Measurements from ENCODE around the gene PDLIM1. TPM values are rescaled to one million over a fixed set of nuclear protein-coding genes. Genes with fewer than 3 reads are reported as not detected.

The PDLIM1 gene
- total and polyA plus RNA-seq, 9 of the 15 experiments (the other 6 are each of a cell fraction or from before 2014, with no cell fraction given) = 19.8 to 164 (median 39.1) TPM

DNA sequence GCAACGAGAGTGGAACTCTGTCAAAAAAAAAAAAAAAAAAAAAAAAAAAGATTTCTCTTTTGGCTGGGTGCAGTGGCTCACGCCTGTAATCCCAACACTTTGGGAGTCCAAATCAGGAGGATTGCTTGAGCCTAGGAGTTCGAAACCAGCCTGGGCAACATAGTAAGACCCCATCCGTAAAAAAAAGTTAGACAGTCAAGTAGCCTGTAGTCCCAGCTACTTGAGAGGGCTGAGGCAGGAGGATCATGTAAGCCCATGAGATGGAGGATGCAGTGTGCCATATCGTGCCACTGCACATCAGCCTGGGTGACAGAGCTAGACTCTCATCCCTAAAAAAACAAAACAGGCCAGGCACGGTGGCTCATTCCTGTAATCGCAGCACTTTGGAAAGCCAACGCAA lies 25.2 kb downstream of the PDLIM1 start (continued):
- TF ChIP-seq ETS1 (conservative IDR thresholded peaks at IDR 0.05; ENCODE audit: control insufficient read depth, low read depth, low read length) (no peak), HMG20B (CRISPR knock-in tag; IDR thresholded peaks at IDR 0.05) (no peak)

GRCh38 chr10:95264227-95265051 lies 26.4 kb downstream of the PDLIM1 start:
- Histone ChIP-seq H3K4me2 (ENCODE audit: insufficient read depth, low read length) (no peak overlapping the region), H3K9ac (ENCODE audit: insufficient read depth in 1 of 2, low read depth in 2 of 2, low read length in 2 of 2) (no peak overlapping the region), H2AFZ (ENCODE audit: low read depth, low read length) (no peak overlapping the region), H3K79me2 (ENCODE audit: control insufficient read depth, insufficient read depth, low read length) (0 out of 3 replicates have a peak, but pooled peaks cover 7% of the 10 kb centered on the region), H4K20me1 (replicated peaks; ENCODE audit: control insufficient read depth, insufficient read depth, low read length) (no peaks in the 10 kb centered on the region), H3K27ac (ENCODE audit: extremely low read depth, low read depth, low read length) (no peak overlapping the region; the same call in 2 of the 3 replicates), H3K9me1 (ENCODE audit: control insufficient read depth, insufficient read depth, low read length) (no peaks in the 10 kb centered on the region), H3K4me1 (replicated peaks in 1 of 2; ENCODE audit: control insufficient read depth in 2 of 2, insufficient read depth in 2 of 2, low read length in 2 of 2) (peaks cover 5 to 25% of the 10 kb centered on the region in 2 experiments; a peak in 4 of 5 replicates), H3K4me3 (no peak overlapping the region), H3K27me3 (ENCODE audit: control insufficient read depth in 2 of 2, insufficient read depth in 2 of 2, low read length in 2 of 2) (no peaks in the 10 kb centered on the region), H3K36me3 (ENCODE audit: control insufficient read depth, insufficient read depth, low read length) (peaks cover 77% of the 10 kb centered on the region; the same call in 2 of the 3 replicates), H3K9me3 (replicated peaks; ENCODE audit: control insufficient read depth, insufficient read depth, low read depth, low read length) (no peaks in the 10 kb centered on the region)
- intact Hi-C loops (cut with micrococcal nuclease) (no loop called here), in situ Hi-C loops (cut with MboI) (no loop called here)
- ChIA-PET CTCF (ENCODE audit: low intra/inter-chr PET ratio) (no interaction called here), POLR2A (interaction anchor here (1.0 to 1.1 kb wide), 2 partner anchors 26 to 75 kb away, joined by 3 read pairs; partner anchors contain the start of gene PDLIM1)
- ATAC-seq = no peak
- no TSS peak for BruUV-seq (replicated peaks)
- DNase-seq (ENCODE audit: extremely low read depth in 1 of 4, low spot score in 3 of 4) = no peak
- TF ChIP-seq DPF2 (IDR thresholded peaks at IDR 0.05) (no peak), ZNF696 (CRISPR knock-in tag; conservative IDR thresholded peaks at IDR 0.05) (no peak)
- TF ChIP-seq, protein P1, sequence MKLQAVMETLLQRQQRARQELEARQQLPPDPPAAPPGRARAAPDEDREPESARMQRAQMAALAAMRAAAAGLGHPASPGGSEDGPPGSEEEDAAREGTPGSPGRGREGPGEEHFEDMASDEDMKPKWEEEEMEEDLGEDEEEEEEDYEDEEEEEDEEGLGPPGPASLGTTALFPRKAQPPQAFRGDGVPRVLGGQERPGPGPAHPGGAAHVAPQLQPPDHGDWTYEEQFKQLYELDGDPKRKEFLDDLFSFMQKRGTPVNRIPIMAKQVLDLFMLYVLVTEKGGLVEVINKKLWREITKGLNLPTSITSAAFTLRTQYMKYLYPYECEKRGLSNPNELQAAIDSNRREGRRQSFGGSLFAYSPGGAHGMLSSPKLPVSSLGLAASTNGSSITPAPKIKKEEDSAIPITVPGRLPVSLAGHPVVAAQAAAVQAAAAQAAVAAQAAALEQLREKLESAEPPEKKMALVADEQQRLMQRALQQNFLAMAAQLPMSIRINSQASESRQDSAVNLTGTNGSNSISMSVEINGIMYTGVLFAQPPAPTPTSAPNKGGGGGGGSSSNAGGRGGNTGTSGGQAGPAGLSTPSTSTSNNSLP (IDR thresholded peaks at IDR 0.05; ENCODE audit: borderline replicate concordance, low read depth, low read length) = no peak
- FAIRE-seq = no peak
- WGBS (ENCODE audit: insufficient coverage, low coverage, missing lambda C conversion rate) = 90% methylated on average over 3 of the region's 6 CpGs

Data from K562 (cell line).